ENCODE results near the gene FBXO2. TPM values are rescaled to one million over a fixed set of nuclear protein-coding genes. Genes with fewer than 3 reads are reported as not detected.

Gene FBXO2
- total and polyA plus RNA-seq, 10 of the 15 experiments (the other 5 are each of a cell fraction or from before 2014, with no cell fraction given), result 0.06 to 0.41 (median 0.18) TPM; not detected in 4

GRCh38 chr1:11652203-11652780 is 1.9 kb downstream of the FBXO2 start:
- POLR2A ChIA-PET, result no interaction called here
- no peak for ATAC-seq
- H3K9ac ChIP-seq (ENCODE audit: control insufficient read depth, insufficient read depth, low read length), result no peak overlapping the region
- no peaks in the 10 kb centered on the region for H3K36me3 ChIP-seq (ENCODE audit: control insufficient read depth in 2 of 2, insufficient read depth in 2 of 2, low read length in 1 of 2)
- RAD21 ChIA-PET (ENCODE audit: unreplicated experiment), result interaction anchor here (1.0 to 3.3 kb wide), 2 partner anchors 56 to 67 kb away, joined by 5 to 17 read pairs; no protein-coding TSS in a partner anchor
- FAIRE-seq, result no peak
- no peaks in the 10 kb centered on the region; a peak in 2 of 4 replicates for H3K27me3 ChIP-seq (replicated peaks in 1 of 2; ENCODE audit: control insufficient read depth in 2 of 2, insufficient read depth in 2 of 2, low read length in 1 of 2)
- WGBS (ENCODE audit: insufficient coverage, insufficient replicate concordance, low lambda C conversion rate, missing lambda C conversion rate), result 44% methylated on average over 11 of the region's 11 CpGs
- TF ChIP-seq RAD51 (IDR thresholded peaks at IDR 0.05), result no peak
- TF ChIP-seq MTA3 (IDR thresholded peaks at IDR 0.05; ENCODE audit: borderline replicate concordance, low read length), result no peak
- TF ChIP-seq ATF7 (IDR thresholded peaks at IDR 0.05; ENCODE audit: low read depth), result no peak
- TF ChIP-seq ZNF384 (IDR thresholded peaks at IDR 0.05; ENCODE audit: borderline replicate concordance, low read depth, low read length), result no peak
- TF ChIP-seq ZBTB4 (CRISPR knock-in tag; IDR thresholded peaks at IDR 0.05), result no peak
- no peak for TF ChIP-seq IKZF2 (IDR thresholded peaks at IDR 0.05)
- no peak for TF ChIP-seq RCOR1 (conservative IDR thresholded peaks at IDR 0.05; ENCODE audit: low read depth, low read length)
- no peak for TF ChIP-seq NFYB (IDR thresholded peaks at IDR 0.05; ENCODE audit: insufficient read depth, low read depth, low read length)
- TF ChIP-seq LARP7 (IDR thresholded peaks at IDR 0.05), result no peak
- no peak for TF ChIP-seq NFXL1 (IDR thresholded peaks at IDR 0.05; ENCODE audit: borderline replicate concordance)
- TF ChIP-seq HCFC1 (IDR thresholded peaks at IDR 0.05; ENCODE audit: low read length), result no peak
- TF ChIP-seq JUND (IDR thresholded peaks at IDR 0.05; ENCODE audit: low read depth, low read length), result no peak
- no peak for TF ChIP-seq CHD4 (IDR thresholded peaks at IDR 0.05)
- TF ChIP-seq GATAD2B (conservative IDR thresholded peaks at IDR 0.05; ENCODE audit: low read depth), result no peak
- H2AFZ ChIP-seq (ENCODE audit: control insufficient read depth, low read depth, low read length), result no peak overlapping the region
- H3K27ac ChIP-seq (ENCODE audit: control insufficient read depth, insufficient read depth), result no peak overlapping the region
- BruUV-seq (replicated peaks), result no TSS peak
- H4K20me1 ChIP-seq (ENCODE audit: control insufficient read depth, insufficient read depth), result no peaks in the 10 kb centered on the region
- H3K9me3 ChIP-seq (replicated peaks; ENCODE audit: control insufficient read depth, insufficient read depth, low read length), result no peaks in the 10 kb centered on the region
- CTCF ChIA-PET, result interaction anchor here (1.0 to 2.2 kb wide), 5 partner anchors 8 to 67 kb away, joined by 3 to 10 read pairs (median 3); no protein-coding TSS in a partner anchor
- SMC1A ChIA-PET (ENCODE audit: uncharacterized antibody, unreplicated experiment), result interaction anchor here (1.2 kb wide), 1 partner anchor 11 kb away, joined by 3 read pairs; the partner anchor contains the start of gene FBXO6
- peaks cover 5% of the 10 kb centered on the region for H3K4me1 ChIP-seq (ENCODE audit: control insufficient read depth, insufficient read depth, low read length)
- H3K4me2 ChIP-seq (ENCODE audit: control insufficient read depth, insufficient read depth), result no peak overlapping the region
- intact Hi-C loops (cut with micrococcal nuclease; ENCODE audit: unreplicated experiment), result no loop called here
- no peak overlapping the region for H3K4me3 ChIP-seq
- H3K79me2 ChIP-seq (ENCODE audit: control insufficient read depth, insufficient read depth, low read length), result no peaks in the 10 kb centered on the region
- in situ Hi-C loops (cut with MboI), result no loop called here
- no peak for DNase-seq (ENCODE audit: low read depth, low spot score)

All from GM12878 (cell line).